ENCODE measurements around the gene BOK.

BOK gene

GRCh38 chr2:241541564-241542277, 16.8 kb upstream of the BOK start:
- Mint-ChIP-seq H3K27me3 (ENCODE audit: low read depth, poor library complexity) (peaks cover 36% of the 10 kb centered on the region), H3K36me3 (ENCODE audit: low read depth) (no peaks in the 10 kb centered on the region), H3K4me1 (peaks cover 17% of the 10 kb centered on the region), H3K9me3 (peaks cover 3% of the 10 kb centered on the region), H3K27ac (no peak overlapping the region), H3K4me3 (no peak overlapping the region)
- TF ChIP-seq CTCF (IDR thresholded peaks at IDR 0.05) = no peak
- DNase-seq = no peak

- no peak for TF ChIP-seq CTCF (IDR thresholded peaks at IDR 0.05)
- Mint-ChIP-seq H3K27me3 (ENCODE audit: low read depth, poor library complexity) (peaks cover 31% of the 10 kb centered on the region), H3K27ac (no peak overlapping the region), H3K36me3 (ENCODE audit: low read depth) (no peaks in the 10 kb centered on the region), H3K4me3 (no peak overlapping the region), H3K4me1 (peaks cover 16% of the 10 kb centered on the region), H3K9me3 (peaks cover 3% of the 10 kb centered on the region)
- no peak for DNase-seq
These were observed 16.3 kb upstream of the BOK start for GRCh38 chr2:241542278-241542605.

GRCh38 chr2:241545106-241545505, 13.4 kb upstream of the BOK start:
- Mint-ChIP-seq H3K27ac (no peak overlapping the region), H3K9me3 (peaks cover 3% of the 10 kb centered on the region), H3K4me1 (peaks cover 5% of the 10 kb centered on the region), H3K4me3 (no peak overlapping the region), H3K27me3 (ENCODE audit: low read depth, poor library complexity) (peaks cover 9% of the 10 kb centered on the region), H3K36me3 (ENCODE audit: low read depth) (no peaks in the 10 kb centered on the region)
- DNase-seq = no peak
- no peak for TF ChIP-seq CTCF (IDR thresholded peaks at IDR 0.05)

GRCh38 chr2:241545523-241546473, 12.7 kb upstream of the BOK start:
- peaks cover under 1% of the 10 kb centered on the region for H3K9me3 Mint-ChIP-seq
- H3K4me3 Mint-ChIP-seq = no peak overlapping the region
- no peak for DNase-seq
- H3K27me3 Mint-ChIP-seq (ENCODE audit: low read depth, poor library complexity) = peaks cover 2% of the 10 kb centered on the region
- H3K36me3 Mint-ChIP-seq (ENCODE audit: low read depth) = no peaks in the 10 kb centered on the region
- peaks cover 1% of the 10 kb centered on the region for H3K4me1 Mint-ChIP-seq
- no peak overlapping the region for H3K27ac Mint-ChIP-seq
- TF ChIP-seq CTCF (IDR thresholded peaks at IDR 0.05) = no peak

GRCh38 chr2:241546771-241547498, 11.6 kb upstream of the BOK start:
- Mint-ChIP-seq H3K27ac (peak overlapping the region; percentile 93), H3K9me3 (no peaks in the 10 kb centered on the region), H3K4me1 (peaks cover 5% of the 10 kb centered on the region), H3K36me3 (ENCODE audit: low read depth) (no peaks in the 10 kb centered on the region), H3K27me3 (ENCODE audit: low read depth, poor library complexity) (peaks cover 5% of the 10 kb centered on the region), H3K4me3 (no peak overlapping the region)
- no peak for TF ChIP-seq CTCF (IDR thresholded peaks at IDR 0.05)
- DNase-seq = peak; percentile 24
